Bronchial epithelial cell (primary cell): ENCODE measurements around the gene IFIT2. TPM values are rescaled to one million over a fixed set of nuclear protein-coding genes. Genes with fewer than 3 reads are reported as not detected.
A peak's percentile ranks its signal among the peaks of the same experiment; 100 is the strongest.

Source experiments
- DNase-seq: peaks from one replicate; pipeline ENCODE4 v3.0.0-alpha.2; 2010; ENCODE audit warnings: low read depth
- FAIRE-seq: peaks from 2 replicates; lab custom pipeline; 2011; peaks lifted over from hg19 to GRCh38; lab: Jason Lieb, UNC
- H3K27me3 ChIP-seq: 2 replicates; pipeline ENCODE4 v1.5.1; 2011; ENCODE audit warnings: low read length; ENCODE audit not compliant: control insufficient read depth, insufficient read depth
- H3K36me3 ChIP-seq: 2 replicates; pipeline ENCODE4 v1.5.1; 2011; ENCODE audit warnings: low read length; ENCODE audit not compliant: control insufficient read depth, insufficient read depth
- H3K4me3 ChIP-seq: 2 replicates; pipeline ENCODE4 v1.5.1; 2011; ENCODE audit warnings: mild to moderate bottlenecking, low read depth, low read length, control low read depth
- CTCF ChIP-seq: IDR thresholded peaks from 2 replicates; pipeline ENCODE4 v1.5.1; 2011; ENCODE audit warnings: mild to moderate bottlenecking, moderate library complexity, low read length, control low read depth, inconsistent platforms; ENCODE audit not compliant: insufficient read depth, severe bottlenecking
- total RNA-seq: library from RNA; depleted of rRNA; stranded (reverse); fragments of >200 nt; gene quantifications from 2 replicates; pipeline ENCODE4 v1.2.1, GENCODE V29; 2014

Gene IFIT2
- total RNA-seq, 1 donor from 2014 or later, result 0.26 TPM

- DNase-seq (peak; percentile 59), FAIRE-seq (no peak)
- Histone ChIP-seq H3K4me3 (no peak overlapping the region), H3K36me3 (no peaks in the 10 kb centered on the region), H3K27me3 (no peaks in the 10 kb centered on the region)
- TF ChIP-seq CTCF, result no peak
Observed at GRCh38 chr10:89274928-89275327, 26.9 kb upstream of the IFIT2 start.

- no peak overlapping the region for H3K4me3 ChIP-seq
- DNase-seq (peak; percentile 93), FAIRE-seq (no peak)
- no peaks in the 10 kb centered on the region for H3K27me3 ChIP-seq
- no peak for TF ChIP-seq CTCF
- no peaks in the 10 kb centered on the region for H3K36me3 ChIP-seq
Observed at GRCh38 chr10:89275383-89275782, 26.5 kb upstream of the IFIT2 start.

- DNase-seq, result peak; percentile 99
- no peaks in the 10 kb centered on the region for H3K27me3 ChIP-seq
- no peak for TF ChIP-seq CTCF
- peak; percentile 76 for FAIRE-seq
- no peak overlapping the region for H3K4me3 ChIP-seq
- H3K36me3 ChIP-seq, result no peaks in the 10 kb centered on the region
Observed at GRCh38 chr10:89278034-89278535, 23.8 kb upstream of the IFIT2 start.

GRCh38 chr10:89278900-89279392, 22.9 kb upstream of the IFIT2 start:
- no peak for DNase-seq
- H3K27me3 ChIP-seq, result no peaks in the 10 kb centered on the region
- no peaks in the 10 kb centered on the region for H3K36me3 ChIP-seq
- FAIRE-seq, result no peak
- TF ChIP-seq CTCF, result no peak
- no peak overlapping the region for H3K4me3 ChIP-seq

- no peak overlapping the region for H3K4me3 ChIP-seq
- TF ChIP-seq CTCF, result no peak
- FAIRE-seq (no peak), DNase-seq (peak; percentile 67)
- H3K36me3 ChIP-seq, result no peaks in the 10 kb centered on the region
- no peaks in the 10 kb centered on the region for H3K27me3 ChIP-seq
Observed at GRCh38 chr10:89279421-89279869, 22.4 kb upstream of the IFIT2 start.

- no peak for TF ChIP-seq CTCF
- DNase-seq (no peak), FAIRE-seq (no peak)
- no peak overlapping the region for H3K4me3 ChIP-seq
- no peaks in the 10 kb centered on the region for H3K36me3 ChIP-seq
- no peaks in the 10 kb centered on the region for H3K27me3 ChIP-seq
Observed at GRCh38 chr10:89280508-89280907, 21.3 kb upstream of the IFIT2 start.
